Amygdala (tissue), 56 donors: ENCODE data around the gene TBC1D1.

ENCODE experiments used
- DNase-seq, 56 donors: peaks; one replicate each; lab custom pipeline; 2025; lab: John Stamatoyannopoulos, UW

Gene TBC1D1

GRCh38 chr4:37988670-37989069 is 97.8 kb downstream of the TBC1D1 start:
- no peak for DNase-seq

- no peak for DNase-seq
Measured at GRCh38 chr4:37989398-37990260, 98.7 kb downstream of the TBC1D1 start.

- DNase-seq = no peak
Measured at GRCh38 chr4:37990731-37991245, 99.9 kb downstream of the TBC1D1 start.

GRCh38 chr4:37991623-37992410 is 100.9 kb downstream of the TBC1D1 start:
- no peak for DNase-seq

GRCh38 chr4:37993806-37994205 is 102.9 kb downstream of the TBC1D1 start:
- DNase-seq = no peak

- no peak for DNase-seq
Measured at GRCh38 chr4:37994569-37994968, 103.7 kb downstream of the TBC1D1 start.

- DNase-seq = no peak
Measured at GRCh38 chr4:37995299-37995821, 104.5 kb downstream of the TBC1D1 start.

GRCh38 chr4:37995981-37996775 is 105.3 kb downstream of the TBC1D1 start:
- no peak for DNase-seq

- no peak for DNase-seq
Measured at GRCh38 chr4:37998226-37998625, 107.3 kb downstream of the TBC1D1 start.

GRCh38 chr4:37999000-37999716 is 108.3 kb downstream of the TBC1D1 start:
- DNase-seq = no peak

GRCh38 chr4:37999965-38000364 is 109.1 kb downstream of the TBC1D1 start:
- DNase-seq = no peak

- DNase-seq = no peak
Measured at GRCh38 chr4:38001927-38002326, 111.0 kb downstream of the TBC1D1 start.

GRCh38 chr4:38002451-38003071 is 111.7 kb downstream of the TBC1D1 start:
- DNase-seq = no peak

GRCh38 chr4:38003102-38003501 is 112.2 kb downstream of the TBC1D1 start:
- DNase-seq = no peak

- no peak for DNase-seq
Measured at GRCh38 chr4:38003628-38004027, 112.7 kb downstream of the TBC1D1 start.

GRCh38 chr4:38004062-38004461 is 113.2 kb downstream of the TBC1D1 start:
- no peak for DNase-seq

- DNase-seq = no peak
Measured at GRCh38 chr4:38004887-38005286, 114.0 kb downstream of the TBC1D1 start.

- no peak for DNase-seq
Measured at GRCh38 chr4:38005637-38006036, 114.8 kb downstream of the TBC1D1 start.

GRCh38 chr4:38007645-38008044 is 116.8 kb downstream of the TBC1D1 start:
- no peak for DNase-seq
